ENCODE results near the gene COPG2.

COPG2 gene

DNA sequence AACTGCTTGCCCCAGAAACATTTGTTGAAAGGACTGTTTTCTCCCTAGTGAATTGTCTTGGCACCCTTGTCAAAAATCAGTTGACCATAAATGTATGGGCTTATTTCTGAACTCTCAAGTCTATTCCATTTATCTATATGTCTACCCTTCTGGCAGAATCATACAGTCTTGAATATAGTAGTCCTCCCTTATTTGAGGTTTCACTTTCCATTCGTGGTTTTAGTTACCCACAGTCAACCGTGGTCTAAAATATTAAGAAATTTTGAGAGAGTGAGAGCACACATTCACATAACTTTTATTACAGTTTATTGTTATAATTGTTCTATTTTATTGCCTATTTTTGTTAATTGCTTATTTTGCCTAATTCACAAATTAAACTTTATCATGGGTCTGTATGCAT is 210.3 kb downstream of the COPG2 start:
- Histone ChIP-seq H3K27ac (ENCODE audit: low read depth, low read length, poor library complexity, severe bottlenecking) (peak overlapping the region; percentile 46), H3K4me3 (ENCODE audit: low read depth, low read length, poor library complexity, severe bottlenecking) (no peak overlapping the region), H3K36me3 (ENCODE audit: insufficient read depth, low read length) (no peaks in the 10 kb centered on the region; the same call in 1 of the 2 replicates), H3K9me3 (ENCODE audit: low read length) (peaks cover 16% of the 10 kb centered on the region), H3K9ac (ENCODE audit: low read length) (no peak overlapping the region), H3K4me1 (ENCODE audit: insufficient read depth, low read length, severe bottlenecking) (peaks cover 30% of the 10 kb centered on the region), H3K27me3 (ENCODE audit: insufficient read depth, low read length) (no peaks in the 10 kb centered on the region), H3K79me2 (ENCODE audit: insufficient read depth, low read length) (no peaks in the 10 kb centered on the region), H2AFZ (ENCODE audit: low read length) (no peak overlapping the region), H4K20me1 (ENCODE audit: insufficient read depth, low read length) (no peaks in the 10 kb centered on the region), H3K4me2 (ENCODE audit: low read length) (peak overlapping the region; percentile 2; the same call in 1 of the 2 replicates), H3F3A (ENCODE audit: insufficient read depth, low read length) (no peaks in the 10 kb centered on the region), H3K9me2 (ENCODE audit: low read depth, low read length) (no peaks in the 10 kb centered on the region)
- no peak for TF ChIP-seq EZH2 (IDR thresholded peaks at IDR 0.05; ENCODE audit: borderline replicate concordance, low read length)
- TF ChIP-seq, protein P1, sequence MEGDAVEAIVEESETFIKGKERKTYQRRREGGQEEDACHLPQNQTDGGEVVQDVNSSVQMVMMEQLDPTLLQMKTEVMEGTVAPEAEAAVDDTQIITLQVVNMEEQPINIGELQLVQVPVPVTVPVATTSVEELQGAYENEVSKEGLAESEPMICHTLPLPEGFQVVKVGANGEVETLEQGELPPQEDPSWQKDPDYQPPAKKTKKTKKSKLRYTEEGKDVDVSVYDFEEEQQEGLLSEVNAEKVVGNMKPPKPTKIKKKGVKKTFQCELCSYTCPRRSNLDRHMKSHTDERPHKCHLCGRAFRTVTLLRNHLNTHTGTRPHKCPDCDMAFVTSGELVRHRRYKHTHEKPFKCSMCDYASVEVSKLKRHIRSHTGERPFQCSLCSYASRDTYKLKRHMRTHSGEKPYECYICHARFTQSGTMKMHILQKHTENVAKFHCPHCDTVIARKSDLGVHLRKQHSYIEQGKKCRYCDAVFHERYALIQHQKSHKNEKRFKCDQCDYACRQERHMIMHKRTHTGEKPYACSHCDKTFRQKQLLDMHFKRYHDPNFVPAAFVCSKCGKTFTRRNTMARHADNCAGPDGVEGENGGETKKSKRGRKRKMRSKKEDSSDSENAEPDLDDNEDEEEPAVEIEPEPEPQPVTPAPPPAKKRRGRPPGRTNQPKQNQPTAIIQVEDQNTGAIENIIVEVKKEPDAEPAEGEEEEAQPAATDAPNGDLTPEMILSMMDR (IDR thresholded peaks at IDR 0.05; ENCODE audit: low read length) = no peak

Measured in OCI-LY1 (cell line).